OCI-LY3 (cell line): ENCODE data around the gene SATB2.

Source experiments
- CTCF ChIP-seq: fragments of 200-600, 300-600 bp; sonication (generic); IDR thresholded peaks from 2 replicates; pipeline ENCODE4 v1.5.1; 2014; ENCODE audit warnings: antibody characterized with exemption, low read length, low read depth
- EZH2phosphoT487 ChIP-seq: fragments of 200-600 bp; shearing (Covaris generic); IDR thresholded peaks from 2 replicates; pipeline ENCODE4 v1.6.1; 2018; ENCODE audit warnings: antibody characterized with exemption, mixed run types, low read depth

- TF ChIP-seq CTCF = no peak
- no peak for TF ChIP-seq EZH2phosphoT487
Observed at GRCh38 chr2:199228887-199229819, 228.6 kb downstream of the SATB2 start.
